Nucleus accumbens (tissue), 56 donors: Measurements from ENCODE around the gene OAS3.
"Not testable (repeated sequence)": the region's sequence is repeated elsewhere in the genome, so short reads cannot be mapped to it uniquely, and the experiment has no call there.

Experiments used
- DNase-seq, 56 donors: peaks; one replicate each; lab custom pipeline; 2025; lab: John Stamatoyannopoulos, UW

The OAS3 gene

DNA sequence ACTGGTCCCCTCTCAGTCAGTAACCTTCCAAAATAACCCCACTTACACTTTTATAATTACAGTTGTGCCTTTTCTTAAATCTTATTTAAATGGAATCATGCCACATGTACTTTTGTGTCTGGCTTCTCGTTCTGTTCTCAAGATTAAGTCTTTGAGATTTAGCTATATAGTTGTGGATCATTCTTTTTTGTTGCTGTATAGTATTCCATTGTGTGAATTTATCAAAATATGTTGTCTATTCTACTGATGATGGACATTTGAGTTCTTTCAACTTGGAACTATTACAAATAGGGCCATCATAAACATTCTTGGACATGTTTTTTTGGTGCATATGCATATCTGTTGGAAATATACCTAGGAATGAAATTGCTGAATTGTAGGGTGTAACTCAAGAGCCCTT, 9.0 kb downstream of the OAS3 start:
- no peak for DNase-seq

DNA sequence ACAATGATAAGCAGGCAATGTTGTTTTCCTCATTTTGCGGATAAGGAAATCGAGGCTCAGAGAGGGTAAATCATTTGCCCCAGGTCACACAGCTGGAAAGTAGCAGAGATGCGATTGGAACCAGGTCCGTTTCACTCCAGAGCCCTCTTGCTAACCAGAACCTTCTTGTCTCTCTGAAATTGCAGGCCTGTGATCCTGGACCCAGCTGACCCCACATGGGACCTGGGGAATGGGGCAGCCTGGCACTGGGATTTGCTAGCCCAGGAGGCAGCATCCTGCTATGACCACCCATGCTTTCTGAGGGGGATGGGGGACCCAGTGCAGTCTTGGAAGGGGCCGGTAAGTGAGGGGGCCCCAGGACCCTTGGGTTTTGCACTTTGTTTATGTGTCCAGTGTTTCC, 9.5 kb downstream of the OAS3 start:
- no peak for DNase-seq

DNA sequence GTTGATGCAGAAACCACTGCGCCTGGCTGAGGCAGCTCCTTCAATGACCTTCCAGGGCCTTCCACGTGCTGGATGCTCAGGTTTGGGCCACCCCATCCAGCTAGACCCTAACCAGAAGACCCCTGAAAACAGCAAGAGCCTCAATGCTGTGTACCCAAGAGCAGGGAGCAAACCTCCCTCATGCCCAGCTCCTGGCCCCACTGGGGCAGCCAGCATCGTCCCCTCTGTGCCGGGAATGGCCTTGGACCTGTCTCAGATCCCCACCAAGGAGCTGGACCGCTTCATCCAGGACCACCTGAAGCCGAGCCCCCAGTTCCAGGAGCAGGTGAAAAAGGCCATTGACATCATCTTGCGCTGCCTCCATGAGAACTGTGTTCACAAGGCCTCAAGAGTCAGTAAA, 10.5 kb downstream of the OAS3 start:
- DNase-seq: no peak

DNA sequence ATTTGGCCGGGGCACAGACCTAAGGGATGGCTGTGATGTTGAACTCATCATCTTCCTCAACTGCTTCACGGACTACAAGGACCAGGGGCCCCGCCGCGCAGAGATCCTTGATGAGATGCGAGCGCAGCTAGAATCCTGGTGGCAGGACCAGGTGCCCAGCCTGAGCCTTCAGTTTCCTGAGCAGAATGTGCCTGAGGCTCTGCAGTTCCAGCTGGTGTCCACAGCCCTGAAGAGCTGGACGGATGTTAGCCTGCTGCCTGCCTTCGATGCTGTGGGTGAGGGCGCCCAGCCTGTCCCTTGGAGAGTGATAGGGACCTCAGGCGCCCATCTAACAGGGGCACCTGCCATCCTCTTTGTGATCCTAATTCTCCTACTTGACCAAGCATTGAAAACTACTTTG, 12.4 kb downstream of the OAS3 start:
- DNase-seq: no peak

DNA sequence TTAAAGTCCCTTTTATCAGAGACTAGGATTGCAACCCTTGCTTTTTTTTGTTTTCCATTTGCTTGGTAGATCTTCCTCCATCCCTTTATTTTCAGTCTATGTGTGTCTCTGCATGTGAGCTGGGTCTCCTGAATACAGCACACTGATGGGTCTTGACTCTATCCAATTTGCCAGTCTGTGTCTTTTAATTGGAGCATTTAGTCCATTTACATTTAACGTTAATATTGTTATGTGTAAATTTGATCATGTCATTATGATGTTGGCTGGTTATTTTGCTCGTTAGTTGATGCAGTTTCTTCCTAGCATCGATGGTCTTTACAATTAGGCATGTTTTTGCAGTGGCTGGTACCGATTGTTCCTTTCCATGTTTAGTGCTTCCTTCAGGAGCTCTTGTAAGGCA, 18.9 kb downstream of the OAS3 start:
- not testable (repeated sequence) for DNase-seq

DNA sequence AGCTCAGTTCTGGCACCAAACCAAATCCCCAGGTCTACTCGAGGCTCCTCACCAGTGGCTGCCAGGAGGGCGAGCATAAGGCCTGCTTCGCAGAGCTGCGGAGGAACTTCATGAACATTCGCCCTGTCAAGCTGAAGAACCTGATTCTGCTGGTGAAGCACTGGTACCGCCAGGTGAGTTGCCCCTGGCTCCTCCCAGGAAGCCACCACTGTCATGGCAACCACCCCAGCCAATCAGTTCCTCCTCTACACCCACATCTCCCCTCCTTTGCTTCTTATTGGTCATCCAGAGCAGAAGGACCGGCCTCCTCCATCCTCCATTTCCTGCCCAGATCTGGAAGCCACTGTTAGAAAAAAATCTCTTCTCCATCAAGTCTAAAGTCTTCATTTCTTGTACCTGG, 22.8 kb downstream of the OAS3 start:
- DNase-seq: no peak

DNA sequence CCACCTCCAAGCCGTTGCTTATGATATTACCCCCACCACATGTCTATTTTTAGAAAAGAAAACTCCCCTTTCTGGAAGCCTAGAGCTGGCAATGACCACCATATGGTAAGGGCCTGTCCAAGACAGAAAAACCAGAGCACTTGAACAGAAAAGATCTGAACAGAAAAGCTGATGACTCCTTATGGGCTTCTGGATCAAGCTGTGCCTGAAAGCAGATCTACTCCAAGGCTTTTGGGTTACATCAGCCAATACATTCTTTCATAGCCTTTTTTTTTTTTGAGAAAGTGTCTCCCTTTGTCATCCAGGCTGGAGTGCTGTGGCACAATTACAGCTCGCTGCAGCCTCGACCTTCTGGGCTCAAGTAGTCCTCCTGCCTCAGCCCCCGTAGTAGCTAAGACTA, 23.3 kb downstream of the OAS3 start:
- DNase-seq: no peak

DNA sequence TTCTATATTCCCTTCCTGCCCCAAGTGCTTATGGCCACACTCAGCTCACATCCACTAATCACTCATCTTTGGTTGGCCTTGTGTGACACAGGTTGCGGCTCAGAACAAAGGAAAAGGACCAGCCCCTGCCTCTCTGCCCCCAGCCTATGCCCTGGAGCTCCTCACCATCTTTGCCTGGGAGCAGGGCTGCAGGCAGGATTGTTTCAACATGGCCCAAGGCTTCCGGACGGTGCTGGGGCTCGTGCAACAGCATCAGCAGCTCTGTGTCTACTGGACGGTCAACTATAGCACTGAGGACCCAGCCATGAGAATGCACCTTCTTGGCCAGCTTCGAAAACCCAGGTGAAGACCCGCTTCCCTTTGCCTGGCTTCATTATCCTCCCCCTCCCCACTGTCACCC, 24.3 kb downstream of the OAS3 start:
- no peak for DNase-seq

DNA sequence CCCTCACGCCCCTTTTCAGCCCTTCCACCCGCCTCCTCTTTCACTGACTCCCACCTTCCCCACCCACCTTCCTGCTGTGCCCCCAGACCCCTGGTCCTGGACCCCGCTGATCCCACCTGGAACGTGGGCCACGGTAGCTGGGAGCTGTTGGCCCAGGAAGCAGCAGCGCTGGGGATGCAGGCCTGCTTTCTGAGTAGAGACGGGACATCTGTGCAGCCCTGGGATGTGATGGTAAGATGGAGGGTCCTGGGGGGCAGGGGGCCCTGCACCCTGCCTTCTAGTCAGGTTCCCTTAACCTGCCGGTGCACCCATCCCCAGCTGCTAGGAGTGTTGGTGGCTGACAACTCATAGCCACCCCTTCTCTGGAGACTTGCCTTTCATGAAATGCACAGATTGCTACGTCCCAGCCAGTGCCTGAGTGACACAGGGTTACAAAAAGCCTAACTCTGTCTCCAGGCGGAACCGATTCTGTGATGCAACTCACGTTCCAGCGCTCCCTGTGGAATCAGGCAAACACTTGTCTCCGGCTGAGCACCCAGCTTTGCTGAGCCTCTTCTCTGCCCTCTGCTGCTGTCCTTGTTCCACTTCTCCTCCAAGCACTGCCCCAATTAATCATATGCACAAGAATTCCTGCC, 25.1 kb downstream of the OAS3 start:
- DNase-seq: peak in 15 of 56 donors; percentile 5 to 46 (median 17)

DNA sequence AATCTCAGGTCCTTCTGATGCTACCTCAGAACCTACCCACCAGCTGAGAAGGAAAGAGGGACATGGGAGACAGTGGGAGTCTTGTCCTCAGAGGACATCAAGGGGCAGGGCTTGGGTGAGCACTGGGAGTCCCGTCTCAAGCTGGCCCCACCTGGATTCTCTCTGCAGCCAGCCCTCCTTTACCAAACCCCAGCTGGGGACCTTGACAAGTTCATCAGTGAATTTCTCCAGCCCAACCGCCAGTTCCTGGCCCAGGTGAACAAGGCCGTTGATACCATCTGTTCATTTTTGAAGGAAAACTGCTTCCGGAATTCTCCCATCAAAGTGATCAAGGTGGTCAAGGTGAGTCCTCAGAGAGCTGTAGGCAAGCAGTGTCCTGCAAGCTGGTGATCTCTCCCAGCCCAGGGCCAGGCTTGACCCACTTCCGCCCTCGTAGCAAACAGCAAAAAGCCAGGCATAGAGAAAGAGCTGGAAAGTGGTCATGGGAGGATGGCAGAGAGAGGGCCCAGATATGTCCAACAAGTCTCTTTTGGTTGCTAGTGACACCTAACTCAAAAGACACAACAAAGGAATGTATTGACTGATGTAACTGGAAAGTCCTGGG, 25.9 kb downstream of the OAS3 start:
- DNase-seq: no peak

DNA sequence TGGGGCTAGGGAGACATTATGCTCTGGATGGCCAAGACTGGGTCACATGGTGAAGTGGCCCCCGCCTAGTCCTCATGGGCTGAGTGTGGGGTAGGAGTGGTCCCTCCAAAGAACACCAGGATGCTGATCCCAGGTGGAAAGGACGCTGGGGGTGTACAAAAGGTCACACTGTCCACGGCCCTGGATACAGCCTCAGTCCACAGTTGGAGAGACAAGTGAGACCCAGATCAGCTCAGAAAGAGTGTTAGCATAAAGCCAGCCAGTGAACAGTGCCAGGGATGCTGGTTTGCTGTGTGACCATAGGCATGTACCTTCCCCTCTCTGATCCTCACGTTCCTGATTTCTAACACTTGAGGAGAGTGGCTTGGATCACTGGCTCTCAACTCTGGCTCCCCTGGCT, 26.6 kb downstream of the OAS3 start:
- DNase-seq: no peak

DNA sequence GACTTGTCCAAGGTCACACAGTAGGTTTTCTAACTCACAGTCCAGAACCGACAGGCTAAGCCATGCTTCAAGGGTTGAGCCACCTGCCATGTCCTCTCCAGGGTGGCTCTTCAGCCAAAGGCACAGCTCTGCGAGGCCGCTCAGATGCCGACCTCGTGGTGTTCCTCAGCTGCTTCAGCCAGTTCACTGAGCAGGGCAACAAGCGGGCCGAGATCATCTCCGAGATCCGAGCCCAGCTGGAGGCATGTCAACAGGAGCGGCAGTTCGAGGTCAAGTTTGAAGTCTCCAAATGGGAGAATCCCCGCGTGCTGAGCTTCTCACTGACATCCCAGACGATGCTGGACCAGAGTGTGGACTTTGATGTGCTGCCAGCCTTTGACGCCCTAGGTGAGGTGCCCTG, 27.4 kb downstream of the OAS3 start:
- no peak for DNase-seq

DNA sequence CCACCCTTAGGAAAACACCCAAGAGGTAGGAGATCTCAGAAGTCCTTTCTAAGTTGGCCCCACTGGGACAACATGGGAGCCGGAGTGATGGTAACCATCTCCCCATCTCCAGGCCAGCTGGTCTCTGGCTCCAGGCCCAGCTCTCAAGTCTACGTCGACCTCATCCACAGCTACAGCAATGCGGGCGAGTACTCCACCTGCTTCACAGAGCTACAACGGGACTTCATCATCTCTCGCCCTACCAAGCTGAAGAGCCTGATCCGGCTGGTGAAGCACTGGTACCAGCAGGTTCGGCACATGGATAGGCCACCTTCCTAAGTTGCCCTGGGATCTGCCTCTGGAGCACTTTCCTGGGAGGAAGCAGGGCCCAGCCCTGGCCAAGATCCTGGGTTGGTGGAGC, 29.0 kb downstream of the OAS3 start:
- no peak for DNase-seq

DNA sequence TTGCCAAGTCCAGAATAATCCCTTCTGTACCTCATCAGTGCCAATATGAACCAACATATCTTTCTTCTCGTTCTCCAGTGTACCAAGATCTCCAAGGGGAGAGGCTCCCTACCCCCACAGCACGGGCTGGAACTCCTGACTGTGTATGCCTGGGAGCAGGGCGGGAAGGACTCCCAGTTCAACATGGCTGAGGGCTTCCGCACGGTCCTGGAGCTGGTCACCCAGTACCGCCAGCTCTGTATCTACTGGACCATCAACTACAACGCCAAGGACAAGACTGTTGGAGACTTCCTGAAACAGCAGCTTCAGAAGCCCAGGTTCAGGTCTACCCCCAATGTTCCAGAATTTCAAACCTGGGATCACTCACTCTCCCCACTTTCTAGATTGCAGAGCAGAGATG, 29.6 kb downstream of the OAS3 start:
- DNase-seq: no peak

DNA sequence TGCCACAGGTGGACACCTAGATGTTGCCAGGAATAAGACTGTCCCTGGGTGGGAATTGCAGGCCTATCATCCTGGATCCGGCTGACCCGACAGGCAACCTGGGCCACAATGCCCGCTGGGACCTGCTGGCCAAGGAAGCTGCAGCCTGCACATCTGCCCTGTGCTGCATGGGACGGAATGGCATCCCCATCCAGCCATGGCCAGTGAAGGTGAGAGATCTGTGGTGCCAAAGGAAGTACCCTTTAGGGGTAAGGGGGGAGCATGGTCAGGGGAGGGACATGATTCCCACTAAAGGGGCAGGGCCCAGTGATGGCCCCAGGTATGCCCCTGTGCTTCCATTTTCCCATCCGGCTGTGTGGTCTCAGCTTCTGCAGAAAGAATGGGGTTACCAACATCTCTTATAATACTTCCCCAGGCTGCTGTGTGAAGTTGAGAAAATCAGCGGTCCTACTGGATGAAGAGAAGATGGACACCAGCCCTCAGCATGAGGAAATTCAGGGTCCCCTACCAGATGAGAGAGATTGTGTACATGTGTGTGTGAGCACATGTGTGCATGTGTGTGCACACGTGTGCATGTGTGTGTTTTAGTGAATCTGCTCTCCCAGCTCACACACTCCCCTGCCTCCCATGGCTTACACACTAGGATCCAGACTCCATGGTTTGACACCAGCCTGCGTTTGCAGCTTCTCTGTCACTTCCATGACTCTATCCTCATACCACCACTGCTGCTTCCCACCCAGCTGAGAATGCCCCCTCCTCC, 31.5 kb downstream of the OAS3 start:
- no peak for DNase-seq

DNA sequence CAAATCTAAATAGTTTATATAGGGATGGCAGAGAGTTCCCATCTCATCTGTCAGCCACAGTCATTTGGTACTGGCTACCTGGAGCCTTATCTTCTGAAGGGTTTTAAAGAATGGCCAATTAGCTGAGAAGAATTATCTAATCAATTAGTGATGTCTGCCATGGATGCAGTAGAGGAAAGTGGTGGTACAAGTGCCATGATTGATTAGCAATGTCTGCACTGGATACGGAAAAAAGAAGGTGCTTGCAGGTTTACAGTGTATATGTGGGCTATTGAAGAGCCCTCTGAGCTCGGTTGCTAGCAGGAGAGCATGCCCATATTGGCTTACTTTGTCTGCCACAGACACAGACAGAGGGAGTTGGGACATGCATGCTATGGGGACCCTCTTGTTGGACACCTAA, 32.1 kb downstream of the OAS3 start:
- no peak for DNase-seq

DNA sequence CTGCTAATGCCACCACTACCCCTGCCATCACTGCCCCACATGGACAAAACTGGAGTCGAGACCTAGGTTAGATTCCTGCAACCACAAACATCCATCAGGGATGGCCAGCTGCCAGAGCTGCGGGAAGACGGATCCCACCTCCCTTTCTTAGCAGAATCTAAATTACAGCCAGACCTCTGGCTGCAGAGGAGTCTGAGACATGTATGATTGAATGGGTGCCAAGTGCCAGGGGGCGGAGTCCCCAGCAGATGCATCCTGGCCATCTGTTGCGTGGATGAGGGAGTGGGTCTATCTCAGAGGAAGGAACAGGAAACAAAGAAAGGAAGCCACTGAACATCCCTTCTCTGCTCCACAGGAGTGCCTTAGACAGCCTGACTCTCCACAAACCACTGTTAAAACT, 33.0 kb downstream of the OAS3 start:
- no peak for DNase-seq

DNA sequence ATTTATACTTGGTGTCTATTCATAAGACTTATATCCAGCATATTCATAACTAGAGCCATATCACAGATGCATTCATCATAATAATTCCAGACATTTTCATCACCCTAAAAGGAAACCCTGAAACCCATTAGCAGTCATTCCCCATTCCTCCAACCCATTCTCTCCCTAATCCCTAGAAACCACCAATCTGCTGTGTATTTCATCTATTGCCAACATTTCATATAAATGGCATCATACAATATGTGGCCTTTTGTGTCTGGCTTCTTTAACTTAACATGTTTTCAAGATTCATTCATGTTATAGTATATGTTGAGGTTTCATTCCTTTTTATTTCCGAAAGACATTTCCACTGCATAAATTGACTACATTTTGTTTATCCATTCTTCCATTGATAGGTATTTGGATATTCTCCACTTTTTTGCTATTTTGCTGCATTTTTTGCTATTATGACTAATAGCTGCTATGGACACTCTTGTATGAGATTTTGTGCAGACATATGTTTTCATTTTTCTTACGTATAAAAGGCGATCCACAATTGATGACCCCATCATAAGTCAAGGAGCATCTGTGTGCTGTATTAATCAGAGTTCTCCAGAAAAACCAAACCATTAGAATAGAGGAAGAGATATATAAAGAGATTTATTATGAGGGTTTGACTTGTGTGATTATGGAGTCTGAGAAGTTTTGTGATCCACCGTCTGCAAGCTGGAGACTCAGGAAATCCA, 34.9 kb downstream of the OAS3 start:
- no peak for DNase-seq

DNA sequence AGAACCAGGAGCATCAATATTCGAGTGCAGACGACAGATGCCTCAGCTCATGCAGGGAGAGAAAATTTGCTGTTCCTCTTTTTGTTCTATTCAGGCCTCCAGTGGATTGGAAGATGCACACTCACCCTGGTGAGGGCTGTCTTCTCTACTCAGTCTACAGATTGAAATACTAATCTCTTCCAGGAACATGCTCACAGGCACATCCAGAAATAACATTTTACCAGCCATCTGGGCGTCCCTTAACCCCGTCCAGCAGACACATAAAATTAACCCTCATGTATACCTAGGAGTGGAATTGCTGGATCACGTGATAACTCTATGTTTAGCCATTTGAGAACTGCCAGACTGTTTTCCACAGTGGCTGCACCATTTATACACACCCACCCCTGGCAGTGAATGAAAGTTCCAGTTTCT, 35.6 kb downstream of the OAS3 start:
- no peak for DNase-seq

DNA sequence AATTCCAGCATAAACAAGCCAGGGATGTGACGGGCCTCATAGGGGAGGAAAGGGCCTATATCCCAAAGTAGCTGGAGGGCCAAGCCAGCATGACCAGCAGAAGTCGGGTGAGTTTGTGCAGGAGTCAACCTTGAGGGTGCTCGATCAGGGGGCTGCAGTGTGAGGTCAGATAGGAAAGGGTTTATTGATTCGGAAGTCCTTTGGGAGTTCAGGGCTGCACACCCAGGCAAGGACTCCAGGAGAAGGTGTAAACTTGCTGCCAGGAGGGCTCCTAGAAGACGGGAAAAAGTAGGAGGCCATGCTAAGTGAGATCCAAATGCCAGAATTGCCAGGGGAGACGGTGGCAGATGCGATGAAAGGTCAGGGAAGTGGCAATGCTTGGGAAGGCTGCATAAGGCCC, 36.6 kb downstream of the OAS3 start:
- DNase-seq: no peak

DNA sequence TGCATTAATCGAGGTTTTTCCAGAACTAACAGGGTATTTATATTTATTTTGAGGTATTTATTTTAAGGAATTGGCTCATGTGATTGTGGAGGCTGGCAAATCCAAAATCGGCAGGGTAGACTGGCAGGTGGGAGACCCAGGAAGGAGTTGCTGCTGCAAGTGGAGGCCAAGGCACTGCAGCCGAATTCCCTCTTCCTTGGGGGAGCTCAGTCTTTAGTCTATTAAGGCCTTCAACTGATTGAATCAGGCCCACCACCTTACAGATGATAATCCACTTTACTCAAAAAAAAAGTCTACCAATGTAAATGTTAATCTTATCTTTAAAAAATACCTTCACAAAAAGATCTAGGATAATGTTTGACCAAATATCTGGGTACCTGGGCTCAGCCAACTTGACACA, 38.9 kb downstream of the OAS3 start:
- no peak for DNase-seq
